ENCODE measurements around the gene SLC16A3.

The SLC16A3 gene

GRCh38 chr17:82287013-82287867 lies 58.4 kb downstream of the SLC16A3 start:
- DNase-seq (ENCODE audit: low read depth in 3 of 3), result no peak

GRCh38 chr17:82287868-82288801 lies 59.3 kb downstream of the SLC16A3 start:
- no peak for DNase-seq (ENCODE audit: low read depth in 3 of 3)
